Stimulated activated CD4-positive, alpha-beta T cell treated with anti-CD3 and anti-CD28 coated beads, Interleukin-2, amount 100 ng/mL, for 48 hours (primary cell): ENCODE data around the gene WDR35.

ENCODE experiments used
- DNase-seq, 2 donors: peaks; one replicate each; pipeline ENCODE4 v3.0.0-alpha.2; 2020

The WDR35 gene

GRCh38 chr2:19989667-19990415, at the start of gene WDR35:
TSS of gene WDR35 (minus strand) at chr2:19990105. CDS start at chr2:19990015, 90 bp downstream.
- peak; percentile 93 to 95 for DNase-seq

DNA sequence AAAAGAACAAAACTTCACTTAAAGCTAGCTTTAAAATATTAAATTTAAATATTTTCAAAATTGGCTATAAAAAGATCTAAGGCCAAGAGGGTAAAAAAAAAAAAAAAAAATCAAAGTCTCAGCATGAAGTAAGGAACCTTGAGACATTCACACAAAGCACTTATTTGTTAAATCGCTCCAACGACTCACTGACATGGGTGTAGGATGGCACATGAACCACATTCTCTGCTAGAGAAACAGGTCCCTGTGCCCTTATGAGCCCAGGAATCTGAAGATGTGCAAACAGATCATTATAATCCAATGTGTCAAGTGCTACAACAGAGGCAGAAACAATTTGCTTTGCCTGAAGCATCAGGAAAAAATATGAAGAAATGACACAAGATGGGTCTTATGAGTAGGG, 47.8 kb upstream of the WDR35 start:
- DNase-seq, result no peak

DNA sequence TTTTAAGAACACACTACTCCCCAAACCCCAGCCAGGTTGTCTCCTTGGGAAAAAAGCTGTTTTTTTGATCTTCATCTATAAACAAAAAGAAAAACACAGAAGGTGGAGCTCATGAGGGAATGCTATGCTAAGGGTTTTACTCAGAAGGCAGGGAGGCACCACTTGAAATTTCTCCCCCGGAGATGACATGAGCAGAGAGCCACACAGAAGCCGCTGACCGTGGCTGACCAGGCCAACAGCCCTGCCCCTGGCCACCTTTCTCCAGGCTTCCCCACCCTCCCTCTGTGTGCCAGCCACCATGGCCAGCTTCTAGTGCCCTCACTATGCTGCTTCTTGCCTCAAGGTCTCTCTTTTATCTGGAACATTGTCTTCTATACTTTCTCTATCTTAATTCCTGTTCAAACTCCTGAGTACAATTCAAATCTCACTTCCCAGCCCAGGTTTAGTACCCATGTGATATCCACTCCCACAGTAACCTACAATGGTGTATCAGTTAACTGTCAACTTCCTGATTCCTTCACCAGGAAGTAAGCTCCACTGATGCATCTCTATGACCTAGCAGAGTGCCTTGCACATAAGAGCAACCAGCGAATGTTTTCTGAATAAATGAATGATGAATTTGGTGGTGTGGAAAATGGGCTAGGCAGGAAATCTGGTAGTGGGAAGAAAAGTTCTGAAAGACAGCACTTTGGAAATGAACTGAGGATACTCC, 46.2 kb upstream of the WDR35 start:
- no peak for DNase-seq

DNA sequence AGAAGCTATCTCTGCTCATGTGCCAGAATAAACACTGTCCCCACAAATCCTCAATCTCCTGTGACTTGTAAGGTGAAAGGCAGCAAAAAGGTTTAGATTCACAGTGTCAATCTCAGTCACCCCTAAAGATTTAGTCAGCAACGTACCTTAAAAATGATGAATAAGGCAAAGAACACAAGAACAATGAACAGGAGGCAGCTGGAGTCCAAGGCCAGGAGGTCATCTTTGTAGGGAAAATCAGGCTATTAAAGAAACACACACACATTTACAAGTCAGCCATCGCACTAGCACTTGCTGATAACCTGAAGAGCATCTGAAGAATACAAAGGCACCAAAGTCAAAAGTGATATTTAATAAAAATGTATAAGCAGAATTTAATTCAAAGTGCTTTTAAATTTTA, 44.9 kb upstream of the WDR35 start:
- DNase-seq, result no peak

DNA sequence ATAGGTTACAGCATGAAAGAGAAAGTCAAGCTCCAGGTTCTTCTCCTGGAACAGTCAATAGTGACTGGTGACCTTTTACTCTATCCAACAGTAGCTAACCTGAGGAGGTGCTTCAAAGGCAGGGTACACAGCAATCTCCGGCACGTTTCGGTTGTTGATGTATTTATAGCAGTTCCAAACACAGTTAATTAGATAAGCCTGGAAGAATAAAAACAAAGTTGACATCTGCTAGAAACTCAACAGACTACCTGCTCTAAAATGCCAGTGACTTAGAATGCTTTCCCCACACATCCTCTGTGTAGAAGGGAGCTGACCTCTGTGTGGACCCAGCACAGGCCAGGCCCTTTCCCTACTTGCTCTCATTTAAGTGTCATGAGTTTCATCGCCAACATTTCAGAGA, 44.3 kb upstream of the WDR35 start:
- no peak for DNase-seq

- DNase-seq, result no peak
These were observed 43.4 kb upstream of the WDR35 start for GRCh38 chr2:20033322-20033721.

- no peak for DNase-seq
These were observed 40.3 kb upstream of the WDR35 start for GRCh38 chr2:20030224-20030623.

DNA sequence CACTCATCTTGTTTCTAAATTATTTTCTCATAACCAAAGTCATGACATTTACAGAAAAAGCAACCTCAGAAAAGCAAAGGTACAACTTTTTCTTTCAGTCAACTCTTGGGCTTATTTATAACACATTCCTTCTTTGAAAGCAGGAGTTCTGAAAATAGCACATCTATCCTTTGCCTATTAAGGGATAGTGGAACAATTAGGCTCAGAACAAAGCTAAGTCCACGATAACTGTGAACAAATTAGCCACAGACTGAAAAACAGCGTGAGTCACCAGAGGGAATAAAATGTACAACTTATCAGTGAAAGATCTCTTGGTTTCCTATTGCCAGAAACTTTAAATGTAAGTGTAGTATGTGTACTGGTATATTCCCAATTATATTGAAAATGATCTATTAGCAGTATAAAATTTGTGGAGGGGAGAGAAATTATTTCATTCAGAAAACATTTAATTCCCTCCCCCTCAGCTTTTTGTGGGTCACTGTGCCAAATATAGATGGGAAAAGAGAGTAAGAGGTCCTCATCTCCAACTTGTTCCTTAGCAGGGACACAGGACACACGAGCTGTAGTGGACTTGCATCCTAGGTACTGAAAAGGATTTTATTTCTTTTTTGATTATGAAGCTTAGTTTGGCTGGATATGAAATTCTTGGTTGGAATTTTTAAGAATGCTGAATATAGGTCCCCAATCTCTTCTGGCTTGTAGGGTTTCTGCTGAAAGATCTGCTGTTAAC, 38.0 kb upstream of the WDR35 start:
- no peak for DNase-seq

- DNase-seq, result no peak
These were observed 37.4 kb upstream of the WDR35 start for GRCh38 chr2:20027260-20027677.

- no peak for DNase-seq
These were observed 35.3 kb upstream of the WDR35 start for GRCh38 chr2:20025065-20025786.

DNA sequence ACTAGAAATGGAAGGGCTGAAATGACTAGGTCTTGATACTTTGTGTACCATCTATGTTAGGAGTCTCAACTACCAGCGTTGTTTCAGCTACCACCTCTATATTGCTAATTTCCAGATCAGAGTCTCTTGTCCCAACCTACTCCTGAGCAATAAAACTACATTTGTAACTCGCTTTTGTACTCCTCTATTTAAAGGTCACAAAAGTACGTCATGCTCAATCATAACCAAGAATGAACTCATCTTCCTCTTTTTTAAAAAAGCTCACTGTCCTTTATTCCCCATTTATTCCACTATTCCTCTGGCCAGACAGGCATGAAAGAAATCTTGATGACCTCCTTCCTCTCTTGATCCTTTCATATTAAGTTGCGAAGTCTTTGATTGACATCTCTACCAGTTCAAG, 33.8 kb upstream of the WDR35 start:
- DNase-seq, result no peak

DNA sequence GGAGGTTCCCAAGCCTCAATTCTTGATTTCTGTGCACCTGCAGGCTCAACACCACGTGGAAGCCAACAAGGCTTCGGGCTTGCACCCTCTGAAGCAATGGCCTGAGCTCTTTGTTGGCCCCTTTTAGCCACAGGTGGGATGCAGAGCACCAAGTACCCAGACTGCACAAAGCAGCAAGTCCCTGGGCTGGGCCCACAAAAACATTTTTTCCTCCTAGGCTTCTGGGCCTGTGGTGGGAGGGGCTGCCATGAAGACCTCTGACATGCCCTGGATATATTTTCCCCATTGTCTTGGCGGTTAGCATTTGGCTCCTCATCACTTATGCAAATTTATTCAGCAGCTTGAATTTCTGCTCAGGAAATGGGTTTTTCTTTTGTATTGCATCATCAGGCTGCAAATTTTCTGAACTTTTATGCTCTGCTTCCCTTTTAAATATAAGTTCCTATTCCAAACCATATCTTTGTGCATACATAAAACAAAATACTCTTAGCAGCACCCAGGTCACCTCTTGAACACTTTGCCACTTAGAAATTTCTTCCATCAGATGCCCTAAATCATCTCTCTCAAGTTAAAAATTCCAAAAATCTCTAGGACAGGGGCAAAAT, 31.6 kb upstream of the WDR35 start:
- DNase-seq, result no peak

DNA sequence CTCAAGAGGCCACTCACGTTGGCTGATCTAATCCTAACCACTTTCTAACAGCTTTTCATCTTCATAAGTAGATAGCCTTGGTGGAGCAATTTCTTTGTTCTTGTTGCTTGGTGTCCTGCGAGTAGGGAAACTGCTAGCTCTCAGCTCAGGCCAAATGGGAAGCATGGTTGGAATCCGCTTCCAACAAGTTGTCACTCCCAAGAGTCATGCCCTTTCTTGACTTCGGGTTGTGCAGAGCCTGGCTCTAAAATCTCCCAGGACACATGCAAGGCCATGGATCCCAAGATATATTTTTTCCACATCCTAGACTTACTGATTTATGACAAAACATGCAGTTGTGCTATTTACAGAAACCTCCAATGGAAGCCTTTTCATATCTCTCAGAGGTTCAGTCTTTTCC, 29.8 kb upstream of the WDR35 start:
- DNase-seq, result no peak

GRCh38 chr2:20018601-20019152, 28.8 kb upstream of the WDR35 start:
- DNase-seq, result no peak

DNA sequence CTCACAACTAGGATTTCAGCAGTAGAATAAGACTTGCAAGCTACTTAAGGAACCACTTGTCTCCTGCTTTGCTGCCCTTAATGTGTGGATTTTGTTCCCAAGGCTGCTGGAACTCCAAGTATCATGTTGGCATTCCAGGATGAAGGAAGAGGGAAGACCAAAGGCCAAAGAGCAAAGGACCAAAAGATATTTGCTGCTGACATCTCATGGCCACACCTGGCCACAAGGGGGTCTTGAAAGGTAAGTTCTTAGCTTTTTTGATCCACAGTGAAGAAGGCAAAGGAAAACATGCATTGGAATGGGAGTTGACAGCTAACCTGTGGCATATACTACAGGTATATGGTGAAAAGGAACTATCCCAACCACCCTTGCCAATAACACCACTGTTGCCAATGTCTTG, 26.4 kb upstream of the WDR35 start:
- DNase-seq, result no peak

GRCh38 chr2:20015482-20016083, 25.7 kb upstream of the WDR35 start:
- DNase-seq, result no peak

- DNase-seq, result no peak
These were observed 23.4 kb upstream of the WDR35 start for GRCh38 chr2:20013126-20013849.

- DNase-seq, result no peak
These were observed 22.6 kb upstream of the WDR35 start, which contains the start of gene MATN3 for GRCh38 chr2:20012282-20013125. TSS of gene MATN3 (minus strand) at chr2:20012668. CDS start at chr2:20012631, 37 bp downstream.

DNA sequence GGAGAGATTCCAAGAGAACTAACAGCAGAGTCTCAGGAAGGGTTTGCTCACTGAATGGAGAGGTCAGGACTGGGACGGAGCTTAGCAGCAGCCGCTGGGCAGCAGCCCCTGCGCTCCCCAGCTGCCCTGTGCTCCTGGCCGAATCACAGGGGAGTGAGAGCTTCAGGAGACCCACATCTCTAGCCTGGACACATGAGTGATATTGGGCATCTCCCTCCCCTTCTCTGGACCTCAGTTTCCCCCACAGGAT, 22.1 kb upstream of the WDR35 start:
- DNase-seq, result no peak

- DNase-seq, result no peak
These were observed 21.5 kb upstream of the WDR35 start for GRCh38 chr2:20011276-20012031.
